HepG2 (cell line): ENCODE results near the gene ASL. TPM values are rescaled to one million over a fixed set of nuclear protein-coding genes. Genes with fewer than 3 reads are reported as not detected.
A peak's percentile ranks its signal among the peaks of the same experiment; 100 is the strongest.

Experiments used
- ATRX ChIP-seq: sonication (generic); formaldehyde crosslinking; IDR thresholded peaks from 2 replicates; pipeline ENCODE4 v1.4.0; 2020; ENCODE audit warnings: missing genetic modification reagents, borderline replicate concordance
- FOXA1 ChIP-seq, 2 experiments: fragments of 450-650 bp in 1 of 2; sonication (generic) in 1 of 2; formaldehyde crosslinking in 1 of 2; IDR thresholded peaks; 2 replicates each; pipeline versions ENCODE4 v1.4.0 to v1.6.1; 2016 to 2020; ENCODE audit warnings: missing genetic modification reagents in 1 of 2
- FOXO1 ChIP-seq: sonication (generic); formaldehyde crosslinking; IDR thresholded peaks from 2 replicates; pipeline ENCODE4 v1.4.0; 2020; ENCODE audit warnings: missing genetic modification reagents
- HDAC1 ChIP-seq: sonication (generic); formaldehyde crosslinking; IDR thresholded peaks from 2 replicates; pipeline ENCODE4 v1.5.1; 2020; ENCODE audit warnings: mild to moderate bottlenecking, missing genetic modification reagents
- HMG20B ChIP-seq: conservative IDR thresholded peaks from 2 replicates; pipeline ENCODE4 v1.6.1; 2016; ENCODE audit warnings: missing genetic modification reagents, missing compliant biosample characterization
- NFE2L1 ChIP-seq: sonication (generic); formaldehyde crosslinking; IDR thresholded peaks from 2 replicates; pipeline ENCODE4 v1.4.0; 2020; ENCODE audit warnings: missing genetic modification reagents, mild to moderate bottlenecking, borderline replicate concordance
- NR2F6 ChIP-seq, 2 experiments: IDR thresholded peaks; 2 replicates each; pipeline ENCODE4 v1.6.1; 2016; ENCODE audit warnings: antibody characterized with exemption in 1 of 2, mild to moderate bottlenecking in 1 of 2
- POLR2A ChIP-seq, 2 experiments: IDR thresholded peaks; 2 replicates each; pipeline ENCODE4 v1.6.1; 2011; ENCODE audit warnings: low read depth in 2 of 2, low read length in 2 of 2, mild to moderate bottlenecking in 1 of 2, moderate library complexity in 1 of 2; ENCODE audit not compliant: insufficient read depth in 1 of 2
- ZNF232 ChIP-seq: sonication (generic); formaldehyde crosslinking; IDR thresholded peaks from 2 replicates; pipeline ENCODE4 v1.4.0; 2020; ENCODE audit warnings: missing genetic modification reagents, borderline replicate concordance
- ZNF3 ChIP-seq: IDR thresholded peaks from 2 replicates; pipeline ENCODE4 v1.7.0; 2017; ENCODE audit warnings: inconsistent platforms
- ZNF556 ChIP-seq: sonication (generic); formaldehyde crosslinking; IDR thresholded peaks from 2 replicates; pipeline ENCODE4 v1.4.0; 2020; ENCODE audit warnings: mild to moderate bottlenecking, missing genetic modification reagents, borderline replicate concordance
- ZNF589 ChIP-seq: sonication (generic); formaldehyde crosslinking; conservative IDR thresholded peaks from 2 replicates; pipeline ENCODE4 v1.8.0; 2022; ENCODE audit warnings: mild to moderate bottlenecking, moderate library complexity, missing genetic modification reagents
- ZNF605 ChIP-seq: sonication (generic); formaldehyde crosslinking; IDR thresholded peaks from 2 replicates; pipeline ENCODE4 v1.8.0; 2022; ENCODE audit warnings: mild to moderate bottlenecking, missing genetic modification reagents
- ZNF703 ChIP-seq: sonication (generic); formaldehyde crosslinking; IDR thresholded peaks from 2 replicates; pipeline ENCODE4 v1.5.1; 2020; ENCODE audit warnings: missing genetic modification reagents, mild to moderate bottlenecking, moderate library complexity, borderline replicate concordance
- polyA plus RNA-seq, 8 experiments: library from polyadenylated mRNA; depleted of rRNA in 3 of 8; stranded (reverse) in 7 of 8; unstranded in 1 of 8; fragments of >200 nt; fragmentation: Illumina TruSeq in 4 of 8; extraction: Trizol in 4 of 8; gene quantifications; 2 replicates each; pipeline versions ENCODE4 v1.2.1 to v1.2.3, GENCODE V29; 2011 to 2016; ENCODE audit warnings: low read depth in 4 of 8, missing spikeins in 1 of 8, mixed read lengths in 1 of 8; ENCODE audit not compliant: insufficient read depth in 1 of 8
- total RNA-seq, 5 experiments: library from RNA; depleted of rRNA; stranded (reverse); fragments of >200 nt; fragmentation: Illumina TruSeq; extraction: Trizol; gene quantifications; 2 replicates each; pipeline ENCODE4 v1.2.3, GENCODE V29; 2016; ENCODE audit warnings: low read depth in 1 of 5
- TF ChIP-seq, protein P1 (sequence below): IDR thresholded peaks from 2 replicates; pipeline ENCODE4 v1.6.1; 2018; ENCODE audit warnings: missing genetic modification reagents, mild to moderate bottlenecking, missing compliant biosample characterization
- TF ChIP-seq, protein P2 (sequence below): sonication (generic); formaldehyde crosslinking; IDR thresholded peaks from 2 replicates; pipeline ENCODE4 v1.8.1; 2023; ENCODE audit warnings: mild to moderate bottlenecking, missing genetic modification reagents
- TF ChIP-seq, protein P3 (sequence below): sonication (generic); formaldehyde crosslinking; IDR thresholded peaks from 2 replicates; pipeline ENCODE4 v1.9.0; 2022; ENCODE audit warnings: missing genetic modification reagents, mild to moderate bottlenecking, borderline replicate concordance
- TF ChIP-seq, protein P4 (sequence below): sonication (generic); formaldehyde crosslinking; IDR thresholded peaks from 2 replicates; pipeline ENCODE4 v1.8.1; 2023; ENCODE audit warnings: mild to moderate bottlenecking, inconsistent platforms, moderate library complexity, missing genetic modification reagents, borderline replicate concordance
- TF ChIP-seq, protein P5 (sequence below): sonication (generic); formaldehyde crosslinking; IDR thresholded peaks from 2 replicates; pipeline ENCODE4 v1.8.1; 2022; ENCODE audit warnings: mild to moderate bottlenecking, missing genetic modification reagents
- TF ChIP-seq, protein P6 (sequence below): sonication (generic); formaldehyde crosslinking; IDR thresholded peaks from 2 replicates; pipeline ENCODE4 v1.5.0; 2020; ENCODE audit warnings: missing genetic modification reagents

Gene ASL
- total and polyA plus RNA-seq, 2 of the 13 experiments (the other 11 are each of a cell fraction or from before 2014, with no cell fraction given), result 71.4 to 96.5 TPM

DNA sequence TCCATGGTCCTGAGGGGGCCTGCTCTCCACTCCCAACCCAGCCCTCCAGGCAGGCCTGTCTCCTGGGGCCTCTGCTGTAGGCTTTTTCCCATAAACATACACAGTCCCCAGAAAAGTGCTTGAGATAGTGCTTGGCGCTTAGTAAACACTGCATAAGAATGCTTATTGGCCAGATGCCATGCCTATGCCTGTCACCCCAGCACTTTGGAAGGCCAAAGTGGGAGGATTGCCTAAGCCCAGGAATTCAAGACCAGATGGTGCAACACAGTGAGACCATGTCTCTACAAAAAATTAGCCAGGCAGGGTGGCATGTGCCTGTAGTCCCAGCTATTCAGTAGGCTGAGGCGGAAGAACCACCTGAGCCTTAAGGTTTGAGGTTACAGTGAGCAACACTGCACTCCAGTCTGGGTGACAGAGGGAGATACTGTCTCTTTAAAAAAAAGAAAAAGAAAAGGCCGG, 24.6 kb upstream of the ASL start (continued):
- TF ChIP-seq, protein P1, sequence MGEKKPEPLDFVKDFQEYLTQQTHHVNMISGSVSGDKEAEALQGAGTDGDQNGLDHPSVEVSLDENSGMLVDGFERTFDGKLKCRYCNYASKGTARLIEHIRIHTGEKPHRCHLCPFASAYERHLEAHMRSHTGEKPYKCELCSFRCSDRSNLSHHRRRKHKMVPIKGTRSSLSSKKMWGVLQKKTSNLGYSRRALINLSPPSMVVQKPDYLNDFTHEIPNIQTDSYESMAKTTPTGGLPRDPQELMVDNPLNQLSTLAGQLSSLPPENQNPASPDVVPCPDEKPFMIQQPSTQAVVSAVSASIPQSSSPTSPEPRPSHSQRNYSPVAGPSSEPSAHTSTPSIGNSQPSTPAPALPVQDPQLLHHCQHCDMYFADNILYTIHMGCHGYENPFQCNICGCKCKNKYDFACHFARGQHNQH (CRISPR knock-in tag), result 0 out of 2 replicates have a peak, but pooled peaks have one; percentile 46
- TF ChIP-seq POLR2A (IDR thresholded peaks at IDR 0.05; ENCODE audit: insufficient read depth in 1 of 2, low read depth in 2 of 2, low read length in 2 of 2), result no peak
- TF ChIP-seq FOXO1 (CRISPR knock-in tag), result peak; percentile 45; the same call in 1 of the 2 replicates
- TF ChIP-seq NR2F6 (IDR thresholded peaks at IDR 0.05), result peak; percentile 17; the same call in 1 of the 2 replicates
- no peak; the same call in 1 of the 2 replicates for TF ChIP-seq NR2F6 (CRISPR knock-in tag; IDR thresholded peaks at IDR 0.05)
- TF ChIP-seq, protein P2, sequence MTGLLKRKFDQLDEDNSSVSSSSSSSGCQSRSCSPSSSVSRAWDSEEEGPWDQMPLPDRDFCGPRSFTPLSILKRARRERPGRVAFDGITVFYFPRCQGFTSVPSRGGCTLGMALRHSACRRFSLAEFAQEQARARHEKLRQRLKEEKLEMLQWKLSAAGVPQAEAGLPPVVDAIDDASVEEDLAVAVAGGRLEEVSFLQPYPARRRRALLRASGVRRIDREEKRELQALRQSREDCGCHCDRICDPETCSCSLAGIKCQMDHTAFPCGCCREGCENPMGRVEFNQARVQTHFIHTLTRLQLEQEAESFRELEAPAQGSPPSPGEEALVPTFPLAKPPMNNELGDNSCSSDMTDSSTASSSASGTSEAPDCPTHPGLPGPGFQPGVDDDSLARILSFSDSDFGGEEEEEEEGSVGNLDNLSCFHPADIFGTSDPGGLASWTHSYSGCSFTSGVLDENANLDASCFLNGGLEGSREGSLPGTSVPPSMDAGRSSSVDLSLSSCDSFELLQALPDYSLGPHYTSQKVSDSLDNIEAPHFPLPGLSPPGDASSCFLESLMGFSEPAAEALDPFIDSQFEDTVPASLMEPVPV (CRISPR knock-in tag), result no peak
- TF ChIP-seq, protein P3, sequence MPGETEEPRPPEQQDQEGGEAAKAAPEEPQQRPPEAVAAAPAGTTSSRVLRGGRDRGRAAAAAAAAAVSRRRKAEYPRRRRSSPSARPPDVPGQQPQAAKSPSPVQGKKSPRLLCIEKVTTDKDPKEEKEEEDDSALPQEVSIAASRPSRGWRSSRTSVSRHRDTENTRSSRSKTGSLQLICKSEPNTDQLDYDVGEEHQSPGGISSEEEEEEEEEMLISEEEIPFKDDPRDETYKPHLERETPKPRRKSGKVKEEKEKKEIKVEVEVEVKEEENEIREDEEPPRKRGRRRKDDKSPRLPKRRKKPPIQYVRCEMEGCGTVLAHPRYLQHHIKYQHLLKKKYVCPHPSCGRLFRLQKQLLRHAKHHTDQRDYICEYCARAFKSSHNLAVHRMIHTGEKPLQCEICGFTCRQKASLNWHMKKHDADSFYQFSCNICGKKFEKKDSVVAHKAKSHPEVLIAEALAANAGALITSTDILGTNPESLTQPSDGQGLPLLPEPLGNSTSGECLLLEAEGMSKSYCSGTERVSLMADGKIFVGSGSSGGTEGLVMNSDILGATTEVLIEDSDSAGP (CRISPR knock-in tag), result peak; percentile 94
- TF ChIP-seq HMG20B (CRISPR knock-in tag), result 0 out of 2 replicates have a peak, but pooled peaks have one; percentile 16
- TF ChIP-seq ZNF3 (CRISPR knock-in tag), result no peak
- peak; percentile 58; the same call in 1 of the 2 replicates for TF ChIP-seq HDAC1 (CRISPR knock-in tag)
- no peak for TF ChIP-seq NFE2L1 (CRISPR knock-in tag)
- TF ChIP-seq ZNF232 (CRISPR knock-in tag), result no peak
- no peak for TF ChIP-seq ATRX (CRISPR knock-in tag)
- TF ChIP-seq, protein P4, sequence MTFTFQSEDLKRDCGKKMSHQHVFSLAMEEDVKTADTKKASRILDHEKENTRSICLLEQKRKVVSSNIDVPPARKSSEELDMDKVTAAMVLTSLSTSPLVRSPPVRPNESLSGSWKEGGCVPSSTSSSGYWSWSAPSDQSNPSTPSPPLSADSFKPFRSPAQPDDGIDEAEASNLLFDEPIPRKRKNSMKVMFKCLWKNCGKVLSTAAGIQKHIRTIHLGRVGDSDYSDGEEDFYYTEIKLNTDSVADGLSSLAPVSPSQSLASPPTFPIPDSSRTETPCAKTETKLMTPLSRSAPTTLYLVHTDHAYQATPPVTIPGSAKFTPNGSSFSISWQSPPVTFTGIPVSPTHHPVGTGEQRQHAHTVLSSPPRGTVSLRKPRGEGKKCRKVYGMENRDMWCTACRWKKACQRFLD (CRISPR knock-in tag), result no peak
- TF ChIP-seq ZNF589 (CRISPR knock-in tag), result no peak
- no peak for TF ChIP-seq FOXA1 (IDR thresholded peaks at IDR 0.05)
- peak; percentile 69 for TF ChIP-seq FOXA1 (CRISPR knock-in tag; IDR thresholded peaks at IDR 0.05)
- TF ChIP-seq, protein P5, sequence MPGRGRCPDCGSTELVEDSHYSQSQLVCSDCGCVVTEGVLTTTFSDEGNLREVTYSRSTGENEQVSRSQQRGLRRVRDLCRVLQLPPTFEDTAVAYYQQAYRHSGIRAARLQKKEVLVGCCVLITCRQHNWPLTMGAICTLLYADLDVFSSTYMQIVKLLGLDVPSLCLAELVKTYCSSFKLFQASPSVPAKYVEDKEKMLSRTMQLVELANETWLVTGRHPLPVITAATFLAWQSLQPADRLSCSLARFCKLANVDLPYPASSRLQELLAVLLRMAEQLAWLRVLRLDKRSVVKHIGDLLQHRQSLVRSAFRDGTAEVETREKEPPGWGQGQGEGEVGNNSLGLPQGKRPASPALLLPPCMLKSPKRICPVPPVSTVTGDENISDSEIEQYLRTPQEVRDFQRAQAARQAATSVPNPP, result no peak
- TF ChIP-seq ZNF703 (CRISPR knock-in tag), result no peak
- no peak for TF ChIP-seq ZNF605
- TF ChIP-seq, protein P6, sequence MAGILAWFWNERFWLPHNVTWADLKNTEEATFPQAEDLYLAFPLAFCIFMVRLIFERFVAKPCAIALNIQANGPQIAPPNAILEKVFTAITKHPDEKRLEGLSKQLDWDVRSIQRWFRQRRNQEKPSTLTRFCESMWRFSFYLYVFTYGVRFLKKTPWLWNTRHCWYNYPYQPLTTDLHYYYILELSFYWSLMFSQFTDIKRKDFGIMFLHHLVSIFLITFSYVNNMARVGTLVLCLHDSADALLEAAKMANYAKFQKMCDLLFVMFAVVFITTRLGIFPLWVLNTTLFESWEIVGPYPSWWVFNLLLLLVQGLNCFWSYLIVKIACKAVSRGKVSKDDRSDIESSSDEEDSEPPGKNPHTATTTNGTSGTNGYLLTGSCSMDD (CRISPR knock-in tag), result no peak
- no peak for TF ChIP-seq ZNF556 (CRISPR knock-in tag)
